ENCODE results near the gene STEAP3. TPM values are rescaled to one million over a fixed set of nuclear protein-coding genes. Genes with fewer than 3 reads are reported as not detected.

Gene STEAP3
- total and polyA plus RNA-seq, 8 donors: 2.9 to 56.7 (median 12.6) TPM

DNA sequence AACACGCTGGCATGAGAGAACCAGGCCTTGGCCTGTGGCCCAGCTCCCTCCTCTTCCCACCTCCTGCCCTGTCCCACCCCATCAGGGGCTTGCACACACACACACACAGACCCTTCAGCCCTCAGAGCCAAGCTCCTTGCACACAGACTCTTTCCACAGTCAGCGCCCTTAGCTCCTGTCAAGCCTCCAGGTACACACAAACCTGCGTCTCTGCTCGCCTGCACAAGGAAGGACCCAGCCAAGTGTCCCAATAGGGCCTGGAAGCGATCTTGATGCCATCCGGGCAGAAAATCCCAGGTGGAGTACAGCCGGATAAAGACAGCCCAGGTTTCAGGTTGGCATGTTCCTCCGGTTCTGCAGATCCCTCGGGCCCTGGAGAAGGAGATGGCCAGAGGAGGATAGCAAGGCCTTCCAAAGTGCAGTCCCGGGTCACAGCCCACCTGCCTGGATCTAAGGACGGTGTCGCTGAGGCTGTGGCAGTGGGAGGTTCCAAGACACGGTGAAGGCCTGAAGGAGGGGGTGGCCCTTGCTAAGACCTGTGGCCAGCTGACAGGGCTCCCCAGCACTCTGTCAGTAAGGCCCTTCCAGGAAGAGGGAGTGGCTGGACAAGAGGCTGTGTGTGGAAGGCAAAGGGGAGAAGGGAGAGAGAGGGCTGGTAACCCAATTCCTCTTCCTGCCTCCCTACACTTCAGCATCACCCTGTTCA, 18.5 kb upstream of the STEAP3 start:
- 82 to 87% (median 84%) methylated on average over 13 of the region's 13 CpGs for WGBS, 5 donors
- no peak overlapping the region for H3K27ac ChIP-seq

DNA sequence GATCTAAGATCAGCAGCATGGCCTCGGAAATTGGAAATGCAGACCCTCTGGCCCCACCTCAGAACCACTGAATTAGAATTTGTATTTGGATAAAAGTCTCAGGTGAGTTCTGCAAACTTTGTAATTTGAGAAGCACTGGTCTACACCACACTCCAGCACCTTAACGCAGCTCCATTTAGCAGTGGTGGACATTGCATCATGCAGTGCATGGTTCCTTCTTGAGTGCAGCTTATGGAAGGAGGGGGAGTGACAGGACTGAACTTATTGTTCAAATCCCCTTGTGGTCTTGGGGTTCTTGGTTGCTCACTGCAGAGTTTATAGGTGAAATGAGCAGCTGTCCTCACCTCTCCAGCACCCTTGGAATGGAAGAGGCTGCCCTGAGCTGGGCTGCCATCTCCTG, 17.4 kb upstream of the STEAP3 start:
- 50 to 76% (median 54%) methylated on average over 2 of the region's 2 CpGs for WGBS, 5 donors

More for the DNA sequence above, 18.5 kb upstream of the STEAP3 start:
- Histone ChIP-seq H3K4me3 (no peak overlapping the region), H3K36me3 (no peaks in the 10 kb centered on the region), H3K27me3 (peaks cover 0 to 4% (median 0%) of the 10 kb centered on the region in 3 donors), H3K4me1 (no peaks in the 10 kb centered on the region), H3K9me3 (no peaks in the 10 kb centered on the region)
- no peak for DNase-seq
- TF ChIP-seq POLR2A (IDR thresholded peaks at IDR 0.05) (no peak), EP300 (IDR thresholded peaks at IDR 0.05) (no peak)
- intact Hi-C loops (cut with DNase I; ENCODE audit: low total_unique reads): no loop called here

DNA sequence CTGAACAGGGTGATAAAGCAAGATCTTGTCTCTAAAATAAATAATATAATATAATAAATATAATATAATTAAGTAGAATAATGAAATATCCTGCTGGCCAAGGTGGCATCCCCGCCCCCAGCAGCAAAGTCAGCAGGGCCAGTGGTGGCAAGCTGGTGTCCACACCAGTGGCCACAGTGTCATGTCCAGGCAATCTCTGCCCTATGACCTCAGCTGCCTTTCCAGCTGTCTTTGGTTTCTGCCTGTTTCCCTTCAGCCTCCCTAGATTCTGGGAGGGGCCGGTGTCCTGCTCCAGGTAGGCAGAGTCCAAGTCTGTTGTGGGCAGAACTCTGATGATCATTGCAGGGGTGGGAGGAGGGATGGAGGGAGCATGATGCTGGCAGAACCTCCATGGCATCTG, 16.2 kb upstream of the STEAP3 start:
- TF ChIP-seq, protein P1, sequence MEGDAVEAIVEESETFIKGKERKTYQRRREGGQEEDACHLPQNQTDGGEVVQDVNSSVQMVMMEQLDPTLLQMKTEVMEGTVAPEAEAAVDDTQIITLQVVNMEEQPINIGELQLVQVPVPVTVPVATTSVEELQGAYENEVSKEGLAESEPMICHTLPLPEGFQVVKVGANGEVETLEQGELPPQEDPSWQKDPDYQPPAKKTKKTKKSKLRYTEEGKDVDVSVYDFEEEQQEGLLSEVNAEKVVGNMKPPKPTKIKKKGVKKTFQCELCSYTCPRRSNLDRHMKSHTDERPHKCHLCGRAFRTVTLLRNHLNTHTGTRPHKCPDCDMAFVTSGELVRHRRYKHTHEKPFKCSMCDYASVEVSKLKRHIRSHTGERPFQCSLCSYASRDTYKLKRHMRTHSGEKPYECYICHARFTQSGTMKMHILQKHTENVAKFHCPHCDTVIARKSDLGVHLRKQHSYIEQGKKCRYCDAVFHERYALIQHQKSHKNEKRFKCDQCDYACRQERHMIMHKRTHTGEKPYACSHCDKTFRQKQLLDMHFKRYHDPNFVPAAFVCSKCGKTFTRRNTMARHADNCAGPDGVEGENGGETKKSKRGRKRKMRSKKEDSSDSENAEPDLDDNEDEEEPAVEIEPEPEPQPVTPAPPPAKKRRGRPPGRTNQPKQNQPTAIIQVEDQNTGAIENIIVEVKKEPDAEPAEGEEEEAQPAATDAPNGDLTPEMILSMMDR (IDR thresholded peaks at IDR 0.05): no peak
- TF ChIP-seq POLR2AphosphoS5 (IDR thresholded peaks at IDR 0.05) (no peak), POLR2A (IDR thresholded peaks at IDR 0.05) (no peak), EP300 (IDR thresholded peaks at IDR 0.05) (no peak)
- H3K36me3 ChIP-seq: no peaks in the 10 kb centered on the region
- H3K27ac ChIP-seq: no peak overlapping the region
- H3K4me1 ChIP-seq: no peaks in the 10 kb centered on the region
- no peak overlapping the region for H3K4me3 ChIP-seq
- 59 to 88% (median 71%) methylated on average over 2 of the region's 2 CpGs for WGBS, 5 donors
- no peaks in the 10 kb centered on the region for H3K9me3 ChIP-seq
- DNase-seq: no peak
- no peaks in the 10 kb centered on the region for H3K27me3 ChIP-seq
- intact Hi-C loops (cut with DNase I; ENCODE audit: low total_unique reads): no loop called here

More for the DNA sequence above, 17.4 kb upstream of the STEAP3 start:
- TF ChIP-seq POLR2AphosphoS5 (IDR thresholded peaks at IDR 0.05) (no peak), EP300 (IDR thresholded peaks at IDR 0.05) (no peak), POLR2A (IDR thresholded peaks at IDR 0.05) (no peak)
- TF ChIP-seq, protein P1 (IDR thresholded peaks at IDR 0.05): no peak
- intact Hi-C loops (cut with DNase I; ENCODE audit: low total_unique reads): no loop called here
- H3K27ac ChIP-seq: no peak overlapping the region
- no peaks in the 10 kb centered on the region for H3K36me3 ChIP-seq
- no peak overlapping the region for H3K4me3 ChIP-seq
- no peaks in the 10 kb centered on the region for H3K4me1 ChIP-seq
- no peak for DNase-seq
- H3K9me3 ChIP-seq: no peaks in the 10 kb centered on the region
- peaks cover 0 to 2% (median 0%) of the 10 kb centered on the region in 3 donors for H3K27me3 ChIP-seq

DNA sequence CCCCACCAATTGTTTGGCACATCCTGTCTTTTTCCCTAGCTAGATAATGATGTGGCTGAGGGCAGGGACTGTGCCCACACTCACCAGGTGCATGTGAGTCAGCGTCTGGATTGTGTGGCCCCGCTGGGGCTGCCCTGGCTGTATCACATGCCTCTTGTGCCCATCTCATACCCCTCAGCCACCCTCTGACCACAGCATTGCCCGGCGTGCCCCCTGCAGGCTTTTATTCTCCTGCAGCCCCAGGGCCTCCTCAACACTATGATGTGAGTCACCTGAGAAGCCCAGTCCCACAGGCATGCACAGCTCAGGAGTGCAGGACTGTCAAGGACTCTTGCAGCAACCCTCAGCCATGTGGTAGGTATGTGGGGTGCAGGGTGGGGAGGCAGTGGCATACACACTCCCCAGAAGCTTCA, 14.8 kb upstream of the STEAP3 start:
- Histone ChIP-seq H3K9me3 (no peaks in the 10 kb centered on the region), H3K4me1 (no peaks in the 10 kb centered on the region), H3K36me3 (no peaks in the 10 kb centered on the region), H3K27ac (no peak overlapping the region), H3K4me3 (no peak overlapping the region), H3K27me3 (no peaks in the 10 kb centered on the region)
- intact Hi-C loops (cut with DNase I; ENCODE audit: low total_unique reads): no loop called here
- WGBS, 5 donors: 53 to 74% (median 61%) methylated on average over 4 of the region's 4 CpGs
- TF ChIP-seq POLR2A (IDR thresholded peaks at IDR 0.05) (no peak), EP300 (IDR thresholded peaks at IDR 0.05) (no peak), POLR2AphosphoS5 (IDR thresholded peaks at IDR 0.05) (no peak)
- TF ChIP-seq, protein P1 (IDR thresholded peaks at IDR 0.05): no peak
- no peak for DNase-seq
